Superior temporal gyrus (tissue), 1 donor: ENCODE measurements around the gene OR5L1.

ENCODE experiments used
- DNase-seq: peaks from one replicate; pipeline ENCODE4 v3.0.0-alpha.2; 2016; ENCODE audit errors: extremely low spot score

The OR5L1 gene

DNA sequence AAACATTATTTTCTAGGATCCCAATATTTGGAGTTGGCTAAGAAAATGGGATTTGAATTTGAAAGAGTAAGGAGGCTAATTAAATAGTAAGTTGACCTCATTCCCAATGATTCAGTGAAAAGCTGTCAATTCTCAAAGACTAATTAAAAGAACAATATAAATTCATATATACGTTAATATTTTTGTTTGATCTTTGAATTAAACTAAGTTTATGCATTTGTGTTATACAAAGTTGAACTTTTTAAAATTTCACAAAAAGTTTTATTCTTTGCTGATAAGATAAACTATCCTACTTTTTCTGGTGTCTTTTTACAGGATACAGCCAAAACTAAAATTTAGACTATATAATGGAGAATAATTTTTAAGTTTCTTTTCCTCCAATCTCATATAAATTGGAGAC, at the start of gene OR5L1:
Gene OR5L1 (plus strand): TSS at position 301 of the 400 bp plus-strand sequence. CDS start 100 bp downstream, outside the sequence.
- DNase-seq: no peak

GRCh38 chr11:55773138-55773537, 38.0 kb upstream of the OR5L1 start, which contains the start of gene OR5D13:
Gene OR5D13, plus strand, starts transcription at chr11:55773438. Its CDS starts 0 bp downstream, at chr11:55773438.
- no peak for DNase-seq

GRCh38 chr11:55791606-55792005, 19.6 kb upstream of the OR5L1 start:
- DNase-seq: no peak

DNA sequence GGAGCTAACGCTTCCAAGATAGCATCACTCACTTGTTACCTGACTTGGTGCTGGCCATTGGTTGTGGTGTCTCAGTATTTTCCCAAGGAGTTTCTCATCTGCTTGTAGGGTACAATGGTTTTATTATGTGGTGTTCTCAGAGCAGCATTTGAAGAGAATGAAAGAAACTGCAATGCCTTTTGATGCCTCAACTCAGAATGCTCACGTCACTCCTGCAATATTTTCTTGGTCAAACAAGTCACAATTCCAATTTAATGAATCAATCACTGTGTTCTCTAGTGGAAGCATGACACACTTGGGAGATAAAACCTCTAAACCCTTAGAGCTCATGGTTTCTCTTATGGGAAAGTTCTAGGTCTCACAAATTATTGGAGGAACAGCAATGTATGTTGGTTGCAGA, 17.8 kb upstream of the OR5L1 start:
- DNase-seq: no peak

DNA sequence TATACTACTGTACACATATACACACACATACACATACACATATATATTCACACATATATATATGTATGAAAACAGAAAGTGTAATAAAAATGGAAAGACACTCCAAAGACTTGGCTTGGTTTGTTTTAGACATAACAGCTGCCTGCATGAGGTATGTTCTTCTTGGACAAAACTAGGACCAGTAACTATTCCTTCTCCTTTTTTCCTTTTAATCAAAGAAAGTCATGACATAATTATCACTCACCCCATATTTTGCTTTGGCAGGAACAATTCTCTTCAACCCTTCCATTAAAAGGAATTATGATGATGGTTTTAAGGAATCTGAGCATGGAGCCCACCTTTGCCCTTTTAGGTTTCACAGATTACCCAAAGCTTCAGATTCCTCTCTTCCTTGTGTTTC, 15.9 kb upstream of the OR5L1 start, which contains the start of gene OR5D14:
Gene OR5D14 (plus strand): TSS at position 301 of the 400 bp plus-strand sequence. CDS start 0 bp downstream, at position 301.
- no peak for DNase-seq

- no peak for DNase-seq
These were observed 4.9 kb upstream of the OR5L1 start for GRCh38 chr11:55806248-55806647.

- no peak for DNase-seq
These were observed 8.2 kb downstream of the OR5L1 start, which contains the start of gene OR5D18 for GRCh38 chr11:55819330-55819729. Gene OR5D18, plus strand, starts transcription at chr11:55819630. Its CDS starts 0 bp downstream, at chr11:55819630.

GRCh38 chr11:55826919-55827318, 15.8 kb downstream of the OR5L1 start, which contains the start of gene OR5L2:
Gene OR5L2, plus strand, starts transcription at chr11:55827219. Its CDS starts 0 bp downstream, at chr11:55827219.
- DNase-seq: no peak

- no peak for DNase-seq
These were observed 27.3 kb downstream of the OR5L1 start, which contains the start of gene OR5D16 for GRCh38 chr11:55838452-55838851. Gene OR5D16, plus strand, starts transcription at chr11:55838752. Its CDS starts 0 bp downstream, at chr11:55838752.

- DNase-seq: no peak
These were observed 36.3 kb downstream of the OR5L1 start for GRCh38 chr11:55847453-55847852.

DNA sequence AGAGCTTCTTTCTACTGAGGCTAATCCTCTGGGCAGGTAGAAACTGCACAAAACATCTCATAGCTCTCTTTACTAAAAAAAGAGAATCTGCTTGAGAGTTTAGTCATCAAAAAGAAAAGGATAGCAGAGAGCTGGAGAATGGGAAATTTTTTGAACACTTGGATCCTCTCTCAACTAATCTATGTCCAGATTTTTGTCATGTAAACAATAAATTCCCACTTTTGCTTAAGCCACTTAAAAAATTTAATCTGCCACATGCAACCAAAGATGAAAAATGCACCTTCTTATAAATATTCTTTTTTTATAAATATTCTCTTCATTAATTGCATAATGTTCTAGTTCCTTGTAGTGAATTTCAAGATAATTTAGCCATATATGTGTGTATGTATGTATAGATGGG, 37.9 kb downstream of the OR5L1 start:
- no peak for DNase-seq

DNA sequence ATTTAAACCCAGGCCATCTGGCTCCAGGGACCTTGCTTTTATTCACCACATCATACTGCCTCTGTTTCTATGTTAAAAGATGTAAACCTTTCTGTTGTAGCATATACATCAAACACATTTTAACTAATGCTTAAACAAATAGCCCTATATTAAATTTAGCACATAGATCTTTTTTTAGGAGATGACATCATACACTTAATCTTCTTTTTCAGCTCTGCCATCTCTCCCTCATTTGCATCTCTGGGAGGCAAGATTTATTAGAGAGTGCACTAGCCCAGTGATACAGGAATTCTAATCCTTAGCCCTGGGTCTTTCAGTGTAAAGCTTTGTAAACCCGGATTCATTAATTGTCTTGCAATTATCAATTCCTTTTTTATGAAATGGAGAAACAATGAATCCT, 41.0 kb downstream of the OR5L1 start:
- DNase-seq: no peak

- DNase-seq: no peak
These were observed 43.5 kb downstream of the OR5L1 start for GRCh38 chr11:55854704-55855103.
